Measurements from ENCODE around the gene GPBP1. TPM values are rescaled to one million over a fixed set of nuclear protein-coding genes. Genes with fewer than 3 reads are reported as not detected.

The GPBP1 gene
- total and polyA plus RNA-seq, 2 experiments from 2014 or later: 49.0 to 86.1 TPM

DNA sequence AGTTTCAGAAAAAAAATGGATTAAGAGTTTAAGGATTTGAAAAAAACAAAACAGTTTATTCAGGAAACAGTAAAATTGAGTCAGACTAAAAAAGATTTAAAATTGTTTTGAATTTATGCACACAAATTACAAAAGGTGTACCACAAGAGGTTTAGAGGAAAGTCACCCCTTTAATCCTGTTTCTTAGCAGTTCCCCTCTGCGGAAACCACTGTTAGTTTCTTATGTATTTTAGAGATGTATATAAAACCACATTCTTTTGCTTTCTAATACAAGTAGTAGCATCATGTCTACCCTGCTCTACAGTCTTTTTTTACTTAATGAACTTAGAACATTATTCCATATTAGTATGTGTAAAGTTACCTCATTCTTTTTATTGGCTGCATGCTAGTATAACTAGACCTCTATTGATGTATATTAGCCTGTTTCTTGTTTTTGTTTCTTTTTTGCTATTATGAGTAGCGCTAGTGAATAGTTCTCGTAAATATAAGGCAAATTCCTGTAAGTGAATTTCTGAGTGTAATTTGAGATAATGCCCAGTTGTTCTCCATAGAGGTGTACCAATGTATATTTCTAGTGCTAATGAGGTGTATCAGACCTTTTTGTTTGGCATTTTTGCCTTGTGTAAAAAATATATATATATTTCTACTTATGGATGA lies 20.0 kb downstream of the GPBP1 start:
- peaks cover 99% of the 10 kb centered on the region for H4K20me1 ChIP-seq (ENCODE audit: insufficient read depth, poor library complexity, severe bottlenecking)
- H2AFZ ChIP-seq: no peak overlapping the region
- H3K79me2 ChIP-seq: peaks cover 100% of the 10 kb centered on the region
- no peak overlapping the region for H3K4me3 ChIP-seq
- no peaks in the 10 kb centered on the region for H3K36me3 ChIP-seq (replicated peaks; ENCODE audit: insufficient read depth, low read depth)
- H3K27me3 ChIP-seq: no peaks in the 10 kb centered on the region
- WGBS (ENCODE audit: low lambda C conversion rate, missing lambda C conversion rate): 94% methylated on average over 3 of the region's 3 CpGs
- no peaks in the 10 kb centered on the region for H3K4me1 ChIP-seq (ENCODE audit: insufficient read depth)
- no peak overlapping the region for H3K27ac ChIP-seq
- no peaks in the 10 kb centered on the region for H3K9me3 ChIP-seq (ENCODE audit: low read depth)
- no peak for TF ChIP-seq EZH2phosphoT487 (IDR thresholded peaks at IDR 0.05; ENCODE audit: low read depth, severe bottlenecking, unreplicated experiment)
- TF ChIP-seq, protein P1, sequence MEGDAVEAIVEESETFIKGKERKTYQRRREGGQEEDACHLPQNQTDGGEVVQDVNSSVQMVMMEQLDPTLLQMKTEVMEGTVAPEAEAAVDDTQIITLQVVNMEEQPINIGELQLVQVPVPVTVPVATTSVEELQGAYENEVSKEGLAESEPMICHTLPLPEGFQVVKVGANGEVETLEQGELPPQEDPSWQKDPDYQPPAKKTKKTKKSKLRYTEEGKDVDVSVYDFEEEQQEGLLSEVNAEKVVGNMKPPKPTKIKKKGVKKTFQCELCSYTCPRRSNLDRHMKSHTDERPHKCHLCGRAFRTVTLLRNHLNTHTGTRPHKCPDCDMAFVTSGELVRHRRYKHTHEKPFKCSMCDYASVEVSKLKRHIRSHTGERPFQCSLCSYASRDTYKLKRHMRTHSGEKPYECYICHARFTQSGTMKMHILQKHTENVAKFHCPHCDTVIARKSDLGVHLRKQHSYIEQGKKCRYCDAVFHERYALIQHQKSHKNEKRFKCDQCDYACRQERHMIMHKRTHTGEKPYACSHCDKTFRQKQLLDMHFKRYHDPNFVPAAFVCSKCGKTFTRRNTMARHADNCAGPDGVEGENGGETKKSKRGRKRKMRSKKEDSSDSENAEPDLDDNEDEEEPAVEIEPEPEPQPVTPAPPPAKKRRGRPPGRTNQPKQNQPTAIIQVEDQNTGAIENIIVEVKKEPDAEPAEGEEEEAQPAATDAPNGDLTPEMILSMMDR (IDR thresholded peaks at IDR 0.05; ENCODE audit: poor library complexity): no peak
- TF ChIP-seq EZH2 (IDR thresholded peaks at IDR 0.05; ENCODE audit: borderline replicate concordance): no peak
- no peak overlapping the region for H3K4me2 ChIP-seq
- no peak for DNase-seq (ENCODE audit: low spot score)
- H3K9me2 ChIP-seq (replicated peaks; ENCODE audit: insufficient read depth): no peaks in the 10 kb centered on the region

DNA sequence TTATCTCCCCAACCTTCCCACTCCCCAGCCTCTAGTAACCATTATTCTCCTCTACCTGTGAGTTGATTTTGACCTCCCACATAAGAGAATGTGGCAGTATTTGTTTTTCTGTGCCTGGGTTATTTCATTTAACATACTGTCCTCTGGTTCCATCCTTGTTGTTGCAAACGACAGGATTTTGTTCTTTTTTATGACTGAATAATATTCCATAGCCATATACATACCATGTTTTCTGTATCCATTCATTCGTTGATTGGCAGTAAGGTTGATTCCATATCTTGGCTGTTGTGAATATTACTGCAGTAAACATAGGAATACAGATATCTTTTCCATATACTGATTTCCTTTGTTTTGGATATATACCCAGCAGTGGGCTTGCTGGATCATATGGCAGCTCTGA lies 20.8 kb downstream of the GPBP1 start:
- Histone ChIP-seq H3K79me2 (peaks cover 100% of the 10 kb centered on the region), H3K36me3 (replicated peaks; ENCODE audit: insufficient read depth, low read depth) (no peaks in the 10 kb centered on the region), H2AFZ (no peak overlapping the region), H3K9me2 (replicated peaks; ENCODE audit: insufficient read depth) (no peaks in the 10 kb centered on the region), H3K4me2 (no peak overlapping the region), H3K4me3 (no peak overlapping the region), H3K27ac (no peak overlapping the region), H3K9me3 (ENCODE audit: low read depth) (no peaks in the 10 kb centered on the region), H4K20me1 (ENCODE audit: insufficient read depth, poor library complexity, severe bottlenecking) (peaks cover 98% of the 10 kb centered on the region), H3K4me1 (ENCODE audit: insufficient read depth) (no peaks in the 10 kb centered on the region), H3K27me3 (no peaks in the 10 kb centered on the region)
- no peak for DNase-seq (ENCODE audit: low spot score)
- WGBS (ENCODE audit: low lambda C conversion rate, missing lambda C conversion rate): 98% methylated on average over 2 of the region's 2 CpGs
- TF ChIP-seq EZH2 (IDR thresholded peaks at IDR 0.05; ENCODE audit: borderline replicate concordance): no peak

DNA sequence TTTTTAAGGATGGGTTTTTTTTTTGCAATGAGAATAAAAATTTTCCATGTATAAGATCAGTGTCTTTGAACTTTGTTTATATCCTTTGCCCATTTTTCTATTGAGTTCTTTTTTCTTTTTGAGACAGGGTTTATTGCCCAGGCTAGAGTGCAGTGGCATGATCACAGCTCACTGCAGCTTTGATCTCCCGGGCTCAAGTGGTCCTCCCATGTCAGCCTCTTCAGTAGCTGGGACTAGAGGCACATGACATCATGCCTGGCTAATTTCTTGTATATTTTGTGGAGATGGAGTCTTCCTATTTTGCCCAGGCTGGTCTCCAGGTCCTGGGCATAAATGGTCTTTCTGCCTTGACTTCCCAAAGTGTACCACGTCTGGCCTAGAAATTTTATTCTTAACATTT lies 21.2 kb downstream of the GPBP1 start:
- no peak for DNase-seq (ENCODE audit: low spot score)
- Histone ChIP-seq H3K27me3 (no peaks in the 10 kb centered on the region), H3K4me1 (ENCODE audit: insufficient read depth) (no peaks in the 10 kb centered on the region), H2AFZ (no peak overlapping the region), H3K9me2 (replicated peaks; ENCODE audit: insufficient read depth) (no peaks in the 10 kb centered on the region), H4K20me1 (ENCODE audit: insufficient read depth, poor library complexity, severe bottlenecking) (peaks cover 96% of the 10 kb centered on the region), H3K9me3 (ENCODE audit: low read depth) (no peaks in the 10 kb centered on the region), H3K4me3 (no peak overlapping the region), H3K4me2 (no peak overlapping the region), H3K36me3 (replicated peaks; ENCODE audit: insufficient read depth, low read depth) (no peaks in the 10 kb centered on the region), H3K27ac (no peak overlapping the region), H3K79me2 (peaks cover 100% of the 10 kb centered on the region)
- TF ChIP-seq, protein P1 (IDR thresholded peaks at IDR 0.05; ENCODE audit: poor library complexity): no peak
- no peak for TF ChIP-seq EZH2 (IDR thresholded peaks at IDR 0.05; ENCODE audit: borderline replicate concordance)
- TF ChIP-seq EZH2phosphoT487 (IDR thresholded peaks at IDR 0.05; ENCODE audit: low read depth, severe bottlenecking, unreplicated experiment): no peak
- 92% methylated on average over 2 of the region's 2 CpGs for WGBS (ENCODE audit: low lambda C conversion rate, missing lambda C conversion rate)

DNA sequence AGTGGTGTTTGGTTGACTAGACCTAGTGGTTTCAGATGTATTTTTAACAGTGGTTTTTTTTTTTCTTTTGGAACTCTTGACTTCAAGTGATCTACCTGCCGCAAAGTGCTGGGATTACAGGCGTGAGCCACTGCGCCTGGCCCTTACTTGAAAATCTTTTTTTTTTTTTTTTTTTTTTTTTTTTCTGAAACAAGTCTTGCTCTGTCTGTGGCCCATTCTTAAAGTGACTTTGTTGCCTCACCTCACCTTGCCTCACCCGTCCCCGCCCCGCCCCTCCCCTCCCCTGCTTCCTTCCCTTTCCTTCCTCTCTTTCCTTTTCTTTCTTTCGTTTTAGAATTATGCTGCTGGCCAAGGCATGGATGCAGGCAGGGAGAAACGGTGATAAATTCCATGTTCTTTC lies 26.0 kb downstream of the GPBP1 start:
- Histone ChIP-seq H3K27ac (no peak overlapping the region), H2AFZ (no peak overlapping the region), H4K20me1 (ENCODE audit: insufficient read depth, poor library complexity, severe bottlenecking) (peaks cover 97% of the 10 kb centered on the region), H3K36me3 (replicated peaks; ENCODE audit: insufficient read depth, low read depth) (no peaks in the 10 kb centered on the region), H3K79me2 (peaks cover 100% of the 10 kb centered on the region), H3K4me3 (no peak overlapping the region), H3K4me2 (no peak overlapping the region), H3K27me3 (no peaks in the 10 kb centered on the region), H3K9me3 (ENCODE audit: low read depth) (no peaks in the 10 kb centered on the region), H3K4me1 (ENCODE audit: insufficient read depth) (no peaks in the 10 kb centered on the region), H3K9me2 (replicated peaks; ENCODE audit: insufficient read depth) (no peaks in the 10 kb centered on the region)
- WGBS (ENCODE audit: low lambda C conversion rate, missing lambda C conversion rate): 88% methylated on average over 5 of the region's 8 CpGs
- no peak for DNase-seq (ENCODE audit: low spot score)
- TF ChIP-seq EZH2phosphoT487 (IDR thresholded peaks at IDR 0.05; ENCODE audit: low read depth, severe bottlenecking, unreplicated experiment) (no peak), EZH2 (IDR thresholded peaks at IDR 0.05; ENCODE audit: borderline replicate concordance) (no peak)
- TF ChIP-seq, protein P1 (IDR thresholded peaks at IDR 0.05; ENCODE audit: poor library complexity): no peak

Data from hepatocyte (in vitro differentiated cells).